ENCODE measurements around the gene PRPF38A. TPM values are rescaled to one million over a fixed set of nuclear protein-coding genes. Genes with fewer than 3 reads are reported as not detected.

PRPF38A gene
- total and polyA plus RNA-seq, 2 of the 4 experiments (the other 2 are of a cell fraction): 19.0 to 23.5 TPM

DNA sequence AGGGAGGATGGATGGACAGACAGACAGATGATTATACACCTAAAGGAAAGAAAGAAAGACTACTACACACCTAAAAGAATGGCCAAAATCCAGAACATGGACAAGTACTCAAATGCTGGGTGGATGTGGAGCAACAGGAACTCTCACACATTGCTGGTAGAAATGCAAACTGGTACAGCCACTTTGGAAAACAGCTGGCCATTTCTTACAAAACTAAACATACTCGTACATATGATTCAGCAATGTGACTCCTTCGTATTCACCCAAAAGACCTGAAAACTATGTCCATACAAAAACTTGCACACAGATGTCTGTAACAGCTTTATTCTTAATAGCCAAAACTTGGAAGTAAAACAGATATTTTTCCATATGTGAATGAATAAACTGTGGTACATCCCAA, 51.3 kb downstream of the PRPF38A start:
- peaks cover 0 to 4% of the 10 kb centered on the region in 2 experiments; a peak in 1 of 4 replicates for H3K79me1 ChIP-seq (ENCODE audit: low read depth in 1 of 2, low read length in 2 of 2)
- H2AK5ac ChIP-seq (ENCODE audit: low read depth, low read length): no peak overlapping the region
- intact Hi-C loops (cut with micrococcal nuclease): no loop called here
- in situ Hi-C loops (cut with MboI; ENCODE audit: low sequenced_read_pairs): no loop called here
- no peak overlapping the region for H3K23ac ChIP-seq (ENCODE audit: low read depth, low read length)
- no peak overlapping the region for H2AK9ac ChIP-seq (replicated peaks; ENCODE audit: low read depth, low read length, poor library complexity)
- WGBS, 2 experiments (ENCODE audit: extremely low coverage in 2 of 2, insufficient read length in 1 of 2): no CpG with 5 or more reads among the region's 2 CpGs
- no peak overlapping the region for H2BK5ac ChIP-seq (ENCODE audit: low read depth, low read length, poor library complexity, severe bottlenecking)
- TF ChIP-seq MAZ (IDR thresholded peaks at IDR 0.05; ENCODE audit: borderline replicate concordance, low read depth, low read length) (no peak), FOS (IDR thresholded peaks at IDR 0.05; ENCODE audit: low read depth, low read length) (no peak), RFX5 (IDR thresholded peaks at IDR 0.05; ENCODE audit: low read depth, low read length) (no peak), CEBPB (IDR thresholded peaks at IDR 0.05; ENCODE audit: low read depth, low read length) (no peak), BHLHE40 (IDR thresholded peaks at IDR 0.05; ENCODE audit: low read depth, low read length) (no peak), CHD1 (IDR thresholded peaks at IDR 0.05; ENCODE audit: low read depth, low read length) (no peak), NFE2L2 (IDR thresholded peaks at IDR 0.05; ENCODE audit: low read depth, low read length) (no peak), MAFK (IDR thresholded peaks at IDR 0.05; ENCODE audit: low read depth, low read length) (no peak), POLR2A (IDR thresholded peaks at IDR 0.05; ENCODE audit: low read depth, low read length) (no peak), RAD21 (IDR thresholded peaks at IDR 0.05; ENCODE audit: low read length) (no peak)
- TF ChIP-seq, protein P1, sequence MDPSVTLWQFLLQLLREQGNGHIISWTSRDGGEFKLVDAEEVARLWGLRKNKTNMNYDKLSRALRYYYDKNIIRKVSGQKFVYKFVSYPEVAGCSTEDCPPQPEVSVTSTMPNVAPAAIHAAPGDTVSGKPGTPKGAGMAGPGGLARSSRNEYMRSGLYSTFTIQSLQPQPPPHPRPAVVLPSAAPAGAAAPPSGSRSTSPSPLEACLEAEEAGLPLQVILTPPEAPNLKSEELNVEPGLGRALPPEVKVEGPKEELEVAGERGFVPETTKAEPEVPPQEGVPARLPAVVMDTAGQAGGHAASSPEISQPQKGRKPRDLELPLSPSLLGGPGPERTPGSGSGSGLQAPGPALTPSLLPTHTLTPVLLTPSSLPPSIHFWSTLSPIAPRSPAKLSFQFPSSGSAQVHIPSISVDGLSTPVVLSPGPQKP (IDR thresholded peaks at IDR 0.05; ENCODE audit: borderline replicate concordance, low read depth, low read length): no peak
- H3K18ac ChIP-seq (ENCODE audit: low read depth, low read length): no peak overlapping the region
- peaks cover 9% of the 10 kb centered on the region for H3K36me3 ChIP-seq (ENCODE audit: control insufficient read depth, insufficient read depth, low read length)
- no peak overlapping the region for H3K9ac ChIP-seq (ENCODE audit: low read depth, low read length)
- no peak overlapping the region for H2AFZ ChIP-seq (replicated peaks; ENCODE audit: low read length, poor library complexity)
- BruUV-seq (replicated peaks): no TSS peak
- no peak overlapping the region for H2BK120ac ChIP-seq (ENCODE audit: low read depth, low read length)
- no peak overlapping the region for H3K4ac ChIP-seq (ENCODE audit: low read depth, low read length)
- no peak overlapping the region for H3K4me3 ChIP-seq (ENCODE audit: insufficient read depth, low read depth, low read length)
- no peaks in the 10 kb centered on the region for H3K4me1 ChIP-seq (ENCODE audit: control insufficient read depth, insufficient read depth, low read length)
- H3K14ac ChIP-seq (replicated peaks; ENCODE audit: low read depth, low read length): no peak overlapping the region
- no peak overlapping the region for H4K91ac ChIP-seq (ENCODE audit: insufficient read depth, low read depth, low read length)
- no peaks in the 10 kb centered on the region for H3K9me3 ChIP-seq (ENCODE audit: control insufficient read depth, insufficient read depth, low read length)
- H3K27ac ChIP-seq (ENCODE audit: insufficient read depth, low read length): no peak overlapping the region
- CTCF ChIA-PET: no interaction called here
- H3K27me3 ChIP-seq (ENCODE audit: control insufficient read depth, insufficient read depth, low read length): no peaks in the 10 kb centered on the region
- H2BK20ac ChIP-seq (ENCODE audit: low read depth, low read length): no peak overlapping the region
- no peak overlapping the region for H3K56ac ChIP-seq (ENCODE audit: extremely low read depth, insufficient read depth, low read length)
- dilution Hi-C loops (cut with HindIII; ENCODE audit: low sequenced_read_pairs, unreplicated experiment): no loop called here
- no peaks in the 10 kb centered on the region for H3K9me1 ChIP-seq (ENCODE audit: insufficient read depth, low read length)
- POLR2A ChIA-PET (ENCODE audit: unreplicated experiment): no interaction called here
- H2BK15ac ChIP-seq (ENCODE audit: low read depth, low read length): no peak overlapping the region
- peak; percentile 51 for DNase-seq
- H4K8ac ChIP-seq (ENCODE audit: low read depth in 2 of 2, low read length in 2 of 2): no peak overlapping the region
- no peak for ATAC-seq (ENCODE audit: low read depth)
- H4K5ac ChIP-seq (ENCODE audit: low read depth, low read length): no peak overlapping the region
- no peak overlapping the region for H3K4me2 ChIP-seq (ENCODE audit: low read depth, low read length)
- H4K20me1 ChIP-seq (ENCODE audit: insufficient read depth, low read length): no peaks in the 10 kb centered on the region
